ENCODE results near the gene TTC39A. TPM values are rescaled to one million over a fixed set of nuclear protein-coding genes. Genes with fewer than 3 reads are reported as not detected.
A peak's percentile ranks its signal among the peaks of the same experiment; 100 is the strongest.

TTC39A gene
- total RNA-seq, 1 donor from 2014 or later, result 42.1 TPM

DNA sequence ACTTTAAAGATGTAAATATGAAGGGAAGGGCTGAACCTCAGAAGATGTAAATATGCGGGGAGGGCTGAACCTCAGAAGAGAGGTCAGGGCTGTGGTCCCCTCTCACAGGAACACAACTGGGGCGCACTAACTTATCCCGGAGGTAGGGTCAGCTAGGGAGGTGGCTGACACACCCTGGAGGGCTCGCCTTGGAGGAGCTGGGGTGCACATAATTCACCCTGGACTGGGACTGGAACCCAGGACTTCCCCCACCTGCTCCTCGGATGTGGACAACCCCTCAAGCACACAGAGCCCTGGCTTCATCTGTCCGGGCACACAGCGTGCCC lies 13.9 kb upstream of the TTC39A start:
- H3K36me3 ChIP-seq, result no peaks in the 10 kb centered on the region
- TF ChIP-seq, protein P1, sequence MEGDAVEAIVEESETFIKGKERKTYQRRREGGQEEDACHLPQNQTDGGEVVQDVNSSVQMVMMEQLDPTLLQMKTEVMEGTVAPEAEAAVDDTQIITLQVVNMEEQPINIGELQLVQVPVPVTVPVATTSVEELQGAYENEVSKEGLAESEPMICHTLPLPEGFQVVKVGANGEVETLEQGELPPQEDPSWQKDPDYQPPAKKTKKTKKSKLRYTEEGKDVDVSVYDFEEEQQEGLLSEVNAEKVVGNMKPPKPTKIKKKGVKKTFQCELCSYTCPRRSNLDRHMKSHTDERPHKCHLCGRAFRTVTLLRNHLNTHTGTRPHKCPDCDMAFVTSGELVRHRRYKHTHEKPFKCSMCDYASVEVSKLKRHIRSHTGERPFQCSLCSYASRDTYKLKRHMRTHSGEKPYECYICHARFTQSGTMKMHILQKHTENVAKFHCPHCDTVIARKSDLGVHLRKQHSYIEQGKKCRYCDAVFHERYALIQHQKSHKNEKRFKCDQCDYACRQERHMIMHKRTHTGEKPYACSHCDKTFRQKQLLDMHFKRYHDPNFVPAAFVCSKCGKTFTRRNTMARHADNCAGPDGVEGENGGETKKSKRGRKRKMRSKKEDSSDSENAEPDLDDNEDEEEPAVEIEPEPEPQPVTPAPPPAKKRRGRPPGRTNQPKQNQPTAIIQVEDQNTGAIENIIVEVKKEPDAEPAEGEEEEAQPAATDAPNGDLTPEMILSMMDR (IDR thresholded peaks at IDR 0.05), result no peak
- peaks cover 3% of the 10 kb centered on the region for H3K4me1 ChIP-seq
- ATAC-seq (no peak), DNase-seq (no peak)
- H3K27ac ChIP-seq, result no peak overlapping the region
- H3K27me3 ChIP-seq, result peaks cover 22% of the 10 kb centered on the region
- intact Hi-C loops (cut with DNase I), result no loop called here
- H3K9me3 ChIP-seq, result no peaks in the 10 kb centered on the region
- peak overlapping the region; percentile 43 for H3K4me3 ChIP-seq

DNA sequence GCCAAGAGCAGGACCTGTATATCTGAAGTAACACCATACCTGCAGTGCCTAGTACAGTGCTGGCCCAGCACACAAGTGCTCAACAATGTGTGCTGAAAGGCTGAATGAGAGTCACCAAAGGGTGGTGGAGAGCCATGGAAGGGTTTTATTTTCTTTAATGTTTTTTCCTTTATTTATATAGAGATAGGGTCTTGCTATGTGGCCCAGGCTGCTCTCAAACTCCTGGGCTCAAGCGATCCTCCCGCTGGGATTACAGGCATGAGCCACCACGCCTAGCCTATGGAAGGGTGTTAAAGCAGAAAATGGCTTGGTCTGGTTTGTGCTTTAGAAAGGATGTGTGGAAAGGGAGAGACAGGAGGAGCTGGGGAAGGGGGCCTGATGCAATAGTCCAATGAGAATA lies 13.3 kb upstream of the TTC39A start:
- intact Hi-C loops (cut with DNase I), result no loop called here
- H3K36me3 ChIP-seq, result no peaks in the 10 kb centered on the region
- DNase-seq, result no peak
- no peaks in the 10 kb centered on the region for H3K9me3 ChIP-seq
- no peak for ATAC-seq
- TF ChIP-seq, protein P1 (IDR thresholded peaks at IDR 0.05), result no peak
- no peak overlapping the region for H3K4me3 ChIP-seq
- H3K4me1 ChIP-seq, result peaks cover 3% of the 10 kb centered on the region
- H3K27me3 ChIP-seq, result peaks cover 22% of the 10 kb centered on the region
- no peak overlapping the region for H3K27ac ChIP-seq

DNA sequence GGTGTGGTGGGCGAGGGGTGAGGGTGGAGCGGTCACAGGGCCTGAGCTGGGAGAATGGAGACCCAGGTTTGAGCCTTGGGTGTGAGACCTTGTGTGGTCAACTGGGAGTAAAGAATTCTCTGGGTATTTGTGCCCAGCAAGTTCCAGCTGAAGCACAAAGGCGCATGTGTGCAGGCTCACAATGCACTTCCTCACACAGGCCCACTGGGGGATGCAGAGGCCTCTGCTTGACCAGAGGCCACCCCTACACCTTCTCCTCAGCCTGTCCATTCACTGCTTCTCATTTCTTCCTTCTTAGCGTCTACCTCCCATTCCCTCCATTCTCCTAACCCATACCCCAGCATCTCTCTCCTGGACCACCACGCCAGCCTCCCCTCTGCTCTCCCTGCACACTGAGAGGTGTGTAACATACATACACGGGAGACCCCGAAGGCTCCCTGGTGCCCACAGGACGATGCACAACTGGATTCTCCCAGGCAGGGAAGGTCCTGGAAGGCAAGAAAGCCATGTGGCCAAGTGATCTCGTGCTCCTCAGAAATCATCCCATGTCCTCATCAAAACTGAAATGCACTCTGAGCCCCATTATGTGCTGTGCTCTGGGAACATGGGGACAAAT lies 12.3 kb upstream of the TTC39A start:
- intact Hi-C loops (cut with DNase I), result no loop called here
- peaks cover 3% of the 10 kb centered on the region for H3K4me1 ChIP-seq
- H3K27ac ChIP-seq, result no peak overlapping the region
- no peak overlapping the region for H3K4me3 ChIP-seq
- no peak for DNase-seq
- no peaks in the 10 kb centered on the region for H3K9me3 ChIP-seq
- H3K27me3 ChIP-seq, result peaks cover 22% of the 10 kb centered on the region
- TF ChIP-seq, protein P1 (IDR thresholded peaks at IDR 0.05), result no peak
- no peaks in the 10 kb centered on the region for H3K36me3 ChIP-seq
- no peak for ATAC-seq

DNA sequence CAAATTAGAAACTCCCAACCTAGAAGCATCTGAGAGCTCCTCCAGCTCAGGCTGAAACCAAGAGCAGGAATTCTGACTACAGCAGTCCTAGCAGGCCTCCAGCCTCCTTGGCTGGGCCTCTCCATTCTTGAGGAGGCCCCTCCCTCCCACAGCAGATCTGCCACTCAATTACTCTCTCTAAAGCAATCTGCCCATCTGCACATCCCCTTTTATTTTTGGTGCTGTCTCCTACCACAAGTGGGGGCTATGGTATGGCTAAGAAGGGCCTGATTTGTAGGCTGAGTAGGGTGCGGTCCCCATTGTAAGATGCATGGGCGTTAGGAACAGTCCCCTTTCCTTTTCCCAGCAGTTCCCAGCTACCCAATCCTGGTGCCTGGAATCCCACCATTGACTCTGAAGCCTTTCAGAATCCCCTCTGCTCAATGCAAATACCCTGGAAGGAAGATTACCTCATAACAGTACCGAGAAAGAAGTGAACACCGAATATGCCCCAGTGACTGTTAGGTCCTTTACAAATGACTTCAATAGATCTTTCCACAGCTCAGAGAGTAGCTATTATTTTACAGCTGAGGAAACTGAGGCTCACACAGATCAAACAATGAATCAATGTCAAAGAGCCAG lies 11.6 kb upstream of the TTC39A start:
- TF ChIP-seq, protein P1 (IDR thresholded peaks at IDR 0.05), result no peak
- Histone ChIP-seq H3K4me3 (no peak overlapping the region), H3K27ac (no peak overlapping the region), H3K4me1 (peaks cover 3% of the 10 kb centered on the region), H3K27me3 (peaks cover 22% of the 10 kb centered on the region), H3K36me3 (no peaks in the 10 kb centered on the region), H3K9me3 (no peaks in the 10 kb centered on the region)
- intact Hi-C loops (cut with DNase I), result no loop called here
- ATAC-seq (no peak), DNase-seq (no peak)

DNA sequence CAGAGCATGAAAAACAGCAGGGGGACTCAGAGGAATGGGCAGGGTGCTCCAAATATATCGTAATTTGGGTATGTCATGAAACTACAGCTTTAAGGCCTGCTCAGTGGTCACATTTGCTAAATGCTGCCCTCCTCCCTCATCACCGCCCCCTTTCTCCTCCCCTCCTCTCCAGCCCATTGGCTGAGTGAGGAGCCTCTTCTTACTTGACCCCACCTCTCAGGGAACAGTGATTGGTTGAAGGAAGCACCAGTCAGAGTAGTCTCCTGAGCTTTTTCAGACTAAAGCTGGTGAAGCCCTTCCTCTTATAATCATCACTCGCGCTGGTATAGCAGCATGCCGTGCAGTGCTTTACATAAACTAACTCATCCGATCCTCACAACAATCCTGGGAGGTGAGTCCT lies 10.0 kb upstream of the TTC39A start:
- H3K36me3 ChIP-seq, result no peaks in the 10 kb centered on the region
- TF ChIP-seq, protein P1 (IDR thresholded peaks at IDR 0.05), result no peak
- ATAC-seq, result no peak
- no peak overlapping the region for H3K27ac ChIP-seq
- peaks cover 3% of the 10 kb centered on the region for H3K4me1 ChIP-seq
- no peaks in the 10 kb centered on the region for H3K9me3 ChIP-seq
- intact Hi-C loops (cut with DNase I), result no loop called here
- H3K27me3 ChIP-seq, result peaks cover 22% of the 10 kb centered on the region
- DNase-seq, result no peak
- no peak overlapping the region for H3K4me3 ChIP-seq
